Activated CD8-positive, alpha-beta T cell treated with anti-CD3 and anti-CD28 coated beads, Interleukin-2, amount 10 ng/mL, durations not matched to agents 7 days and 5 days (primary cell): Measurements from ENCODE around the gene GNB1L. TPM values are rescaled to one million over a fixed set of nuclear protein-coding genes. Genes with fewer than 3 reads are reported as not detected.

Source experiments
- ATAC-seq: fragments of 150-1000 bp; cut with Tn5 transposase; one replicate; pipeline ENCODE4 v1.10.0; 2021; ENCODE audit warnings: moderate library complexity
- CTCF ChIA-PET: fragments of 350-600 bp; sonication (Branson Sonifier 250); formaldehyde crosslinking; loops from one replicate; lab custom pipeline; 2021; ENCODE audit warnings: antibody characterized with exemption; lab: Charles Lee
- POLR2A ChIA-PET: fragments of 350-600 bp; sonication (Branson Sonifier 250); formaldehyde crosslinking; loops from one replicate; lab custom pipeline; 2021; ENCODE audit warnings: antibody characterized with exemption; lab: Charles Lee
- DNase-seq: peaks from one replicate; pipeline ENCODE4 v3.0.0-alpha.2; 2020
- H3K27ac Mint-ChIP-seq: one replicate; pipeline ENCODE4 v1.8.0; 2021; ENCODE audit warnings: mild to moderate bottlenecking, mixed read lengths
- H3K27me3 Mint-ChIP-seq: one replicate; pipeline ENCODE4 v1.8.0; 2021; ENCODE audit warnings: low read depth, mixed read lengths
- H3K36me3 Mint-ChIP-seq: one replicate; pipeline ENCODE4 v1.8.0; 2021; ENCODE audit warnings: low read depth, mixed read lengths
- H3K4me1 Mint-ChIP-seq: one replicate; pipeline ENCODE4 v1.8.0; 2021; ENCODE audit warnings: low read depth, mixed read lengths
- H3K4me3 Mint-ChIP-seq: one replicate; pipeline ENCODE4 v1.8.0; 2021; ENCODE audit warnings: mild to moderate bottlenecking, mixed read lengths
- H3K9me3 Mint-ChIP-seq: one replicate; pipeline ENCODE4 v1.8.0; 2022; ENCODE audit warnings: mixed read lengths; ENCODE audit not compliant: insufficient read depth
- total RNA-seq, 2 experiments: library from RNA; stranded (reverse); gene quantifications; one replicate each; pipeline ENCODE4 v1.2.3, GENCODE V29; 2021

The GNB1L gene
- total RNA-seq, 2 experiments from 2014 or later = 9.7 to 10.3 TPM

GRCh38 chr22:19816372-19817119, 38.1 kb downstream of the GNB1L start:
- Mint-ChIP-seq H3K27me3 (no peaks in the 10 kb centered on the region), H3K9me3 (no peaks in the 10 kb centered on the region), H3K36me3 (no peaks in the 10 kb centered on the region), H3K27ac (no peak overlapping the region), H3K4me3 (no peak overlapping the region), H3K4me1 (peaks cover 3% of the 10 kb centered on the region)
- no peak for DNase-seq
- ATAC-seq = no peak
- CTCF ChIA-PET = no interaction called here
- POLR2A ChIA-PET = no interaction called here

DNA sequence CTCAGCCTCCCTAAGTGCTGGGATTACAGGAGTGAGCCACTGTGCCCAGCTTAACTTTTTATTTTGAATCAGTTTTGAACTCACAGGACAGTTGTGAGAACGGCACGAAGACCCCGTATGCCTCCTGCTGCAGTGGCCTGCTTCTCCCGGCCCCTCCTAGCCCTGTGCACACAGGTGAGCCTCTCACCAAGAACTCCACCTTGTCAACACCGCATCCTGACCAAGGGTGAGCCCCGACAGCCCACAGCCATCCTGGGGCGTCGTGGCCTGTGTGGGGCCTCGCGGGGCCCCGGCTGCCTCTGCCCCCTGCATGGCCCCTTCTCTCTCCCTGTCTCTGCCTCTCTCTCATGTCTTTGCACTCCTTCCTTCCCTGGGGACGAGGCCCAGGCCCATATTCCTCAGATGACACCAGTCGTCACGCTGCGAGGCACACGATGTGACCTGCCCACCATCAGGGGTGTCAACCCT, 38.8 kb downstream of the GNB1L start:
- Mint-ChIP-seq H3K4me3 (no peak overlapping the region), H3K4me1 (peaks cover 3% of the 10 kb centered on the region), H3K9me3 (no peaks in the 10 kb centered on the region), H3K36me3 (no peaks in the 10 kb centered on the region), H3K27ac (no peak overlapping the region), H3K27me3 (no peaks in the 10 kb centered on the region)
- ChIA-PET CTCF (no interaction called here), POLR2A (no interaction called here)
- ATAC-seq = no peak
- DNase-seq = no peak

DNA sequence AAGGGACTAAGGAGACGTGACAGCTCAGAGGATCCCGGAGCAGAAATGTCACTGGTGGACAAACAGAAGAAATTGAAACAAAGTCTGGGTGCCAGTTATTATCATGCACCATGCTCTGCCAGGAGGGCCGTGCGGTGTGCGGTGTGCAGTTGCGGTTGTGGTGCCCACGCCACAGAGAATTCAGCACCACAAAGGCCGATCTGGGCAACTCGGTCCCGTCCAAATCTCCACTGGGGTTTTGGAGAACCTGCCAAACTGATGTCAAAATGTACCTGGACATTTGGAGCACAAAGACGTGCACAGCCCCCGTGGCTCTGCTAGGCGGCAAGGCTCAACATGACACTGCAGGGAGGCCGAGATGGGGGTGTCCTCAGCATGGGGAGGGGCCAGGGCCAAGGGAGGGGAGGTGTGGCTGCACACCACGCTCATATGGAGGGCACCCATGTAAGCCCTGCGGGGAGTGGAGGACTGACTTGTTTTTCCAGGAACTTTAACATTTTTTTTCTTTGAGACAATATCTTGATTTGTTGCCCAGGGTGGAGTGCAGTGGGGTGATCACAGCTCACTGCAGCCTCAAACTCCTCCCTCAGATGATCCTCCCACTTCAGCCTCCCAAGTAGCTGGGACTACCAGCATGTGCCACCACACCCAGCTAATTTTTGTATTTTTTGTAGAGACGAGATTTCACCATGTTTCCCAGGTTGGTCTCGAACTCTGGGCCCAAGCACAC, 39.4 kb downstream of the GNB1L start:
- no peak overlapping the region for H3K27ac Mint-ChIP-seq

DNA sequence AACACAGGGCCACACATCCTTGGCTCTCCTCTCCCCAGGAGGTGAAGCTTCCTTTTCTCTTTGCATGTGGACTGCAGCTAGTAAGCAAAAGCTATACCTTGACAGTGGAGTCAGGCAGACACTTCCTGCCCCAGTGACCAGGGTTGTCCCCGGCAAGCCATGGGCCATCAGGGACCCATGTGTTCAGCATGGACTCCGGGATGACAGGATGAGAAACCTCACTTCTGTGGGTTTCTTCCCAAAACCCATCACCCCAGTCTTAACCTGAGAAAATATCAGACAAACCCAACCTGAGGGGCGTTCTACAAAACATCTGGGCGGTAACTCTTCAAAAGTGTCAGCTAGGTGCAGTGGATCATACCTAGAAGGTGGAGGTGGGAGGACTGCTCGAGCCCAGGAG, 40.2 kb downstream of the GNB1L start:
- ChIA-PET CTCF (interaction anchor here (1.0 kb wide), 1 partner anchor 18 kb away, joined by 3 read pairs; no protein-coding TSS in a partner anchor), POLR2A (no interaction called here)
- no peak overlapping the region for H3K4me3 Mint-ChIP-seq
- no peak overlapping the region for H3K27ac Mint-ChIP-seq
- H3K27me3 Mint-ChIP-seq = no peaks in the 10 kb centered on the region
- ATAC-seq = no peak
- H3K4me1 Mint-ChIP-seq = peaks cover 12% of the 10 kb centered on the region
- H3K36me3 Mint-ChIP-seq = no peaks in the 10 kb centered on the region
- H3K9me3 Mint-ChIP-seq = no peaks in the 10 kb centered on the region
- no peak for DNase-seq

More for the DNA sequence above, 39.4 kb downstream of the GNB1L start:
- ATAC-seq (no peak), DNase-seq (no peak)
- Mint-ChIP-seq H3K36me3 (no peaks in the 10 kb centered on the region), H3K27me3 (no peaks in the 10 kb centered on the region), H3K4me3 (no peak overlapping the region), H3K4me1 (peaks cover 9% of the 10 kb centered on the region), H3K9me3 (no peaks in the 10 kb centered on the region)
- POLR2A ChIA-PET = no interaction called here
- CTCF ChIA-PET = interaction anchor here (1.0 kb wide), 1 partner anchor 17 kb away, joined by 3 read pairs; no protein-coding TSS in a partner anchor

- H3K4me3 Mint-ChIP-seq = no peak overlapping the region
- ChIA-PET POLR2A (no interaction called here), CTCF (no interaction called here)
- H3K27me3 Mint-ChIP-seq = no peaks in the 10 kb centered on the region
- DNase-seq (no peak), ATAC-seq (no peak)
- peaks cover 12% of the 10 kb centered on the region for H3K4me1 Mint-ChIP-seq
- no peak overlapping the region for H3K27ac Mint-ChIP-seq
- no peaks in the 10 kb centered on the region for H3K9me3 Mint-ChIP-seq
- no peaks in the 10 kb centered on the region for H3K36me3 Mint-ChIP-seq
These were observed 41.8 kb downstream of the GNB1L start for GRCh38 chr22:19812910-19813309.

- Mint-ChIP-seq H3K36me3 (no peaks in the 10 kb centered on the region), H3K9me3 (no peaks in the 10 kb centered on the region), H3K4me3 (no peak overlapping the region), H3K27me3 (no peaks in the 10 kb centered on the region), H3K27ac (no peak overlapping the region), H3K4me1 (peaks cover 12% of the 10 kb centered on the region)
- CTCF ChIA-PET = no interaction called here
- DNase-seq (no peak), ATAC-seq (no peak)
- POLR2A ChIA-PET = no interaction called here
These were observed 42.6 kb downstream of the GNB1L start for GRCh38 chr22:19811811-19812771.

GRCh38 chr22:19811211-19811621, 43.5 kb downstream of the GNB1L start:
- POLR2A ChIA-PET = no interaction called here

DNA sequence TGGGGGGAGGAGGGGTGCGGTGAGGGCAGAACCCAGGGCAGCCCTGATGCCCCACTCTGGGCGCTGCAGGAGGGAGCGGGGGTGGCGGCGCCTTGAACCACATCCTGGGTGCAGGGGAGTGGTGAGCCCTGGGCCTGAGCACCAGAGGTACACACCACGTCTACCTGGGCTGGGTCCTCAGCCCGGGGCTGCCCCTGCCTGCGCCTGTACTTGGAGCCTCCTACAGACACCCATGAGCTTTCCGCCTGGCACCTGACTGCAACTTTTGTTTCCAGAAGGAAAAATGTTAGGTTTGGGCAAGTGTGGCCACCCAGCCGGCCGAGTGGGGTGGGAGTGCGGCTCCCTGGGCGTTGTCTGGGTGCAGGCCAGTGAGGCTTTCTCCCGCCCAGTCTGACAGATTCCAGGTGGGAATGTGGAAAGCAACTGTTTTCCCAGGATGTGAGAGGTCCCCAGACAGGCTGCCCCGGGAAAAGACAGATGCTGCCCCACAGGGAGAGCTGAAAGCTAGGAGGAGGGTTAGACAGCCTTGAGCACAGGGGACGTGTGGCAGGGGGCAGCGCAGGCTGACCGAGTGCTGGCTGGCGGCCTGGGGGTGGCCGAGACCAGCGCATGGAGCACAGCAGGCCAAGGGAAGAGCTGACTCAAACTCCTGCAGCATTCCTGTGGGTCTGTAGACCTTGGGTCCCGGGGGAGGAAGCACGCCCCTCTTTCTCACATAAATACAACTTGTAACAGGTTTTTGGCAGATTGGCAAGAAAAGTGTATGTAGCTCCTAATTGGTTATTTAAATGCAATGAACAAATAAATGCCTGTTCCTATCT, 44.1 kb downstream of the GNB1L start:
- Mint-ChIP-seq H3K4me3 (no peak overlapping the region), H3K9me3 (no peaks in the 10 kb centered on the region), H3K36me3 (no peaks in the 10 kb centered on the region), H3K27me3 (no peaks in the 10 kb centered on the region), H3K27ac (no peak overlapping the region), H3K4me1 (peaks cover 12% of the 10 kb centered on the region)
- no peak for DNase-seq
- CTCF ChIA-PET = no interaction called here
- no peak for ATAC-seq
- POLR2A ChIA-PET = no interaction called here

More at GRCh38 chr22:19811211-19811621, 43.5 kb downstream of the GNB1L start:
- DNase-seq = no peak
- no peaks in the 10 kb centered on the region for H3K36me3 Mint-ChIP-seq
- CTCF ChIA-PET = no interaction called here
- H3K27me3 Mint-ChIP-seq = no peaks in the 10 kb centered on the region
- no peaks in the 10 kb centered on the region for H3K9me3 Mint-ChIP-seq
- peaks cover 12% of the 10 kb centered on the region for H3K4me1 Mint-ChIP-seq
- no peak for ATAC-seq
- H3K27ac Mint-ChIP-seq = no peak overlapping the region
- H3K4me3 Mint-ChIP-seq = no peak overlapping the region

DNA sequence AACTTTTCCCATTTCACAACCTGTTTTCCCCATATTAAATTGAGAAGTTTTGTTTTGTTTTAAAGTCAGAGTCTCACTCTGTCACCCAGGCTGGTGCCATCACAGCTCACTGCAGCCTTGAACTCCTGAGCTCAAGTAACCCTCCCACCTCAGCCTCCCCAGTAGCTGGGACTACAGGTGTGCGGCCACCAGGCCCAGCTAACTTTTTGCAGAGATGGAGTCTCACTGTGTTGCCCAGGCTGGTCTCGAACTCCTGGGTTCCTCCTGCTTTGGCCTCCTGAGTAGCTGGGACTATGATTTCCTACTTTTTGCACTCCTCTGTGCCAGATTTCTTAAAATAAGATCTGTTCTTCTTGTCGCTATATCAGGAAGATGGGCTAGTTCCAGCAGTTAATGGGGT, 44.9 kb downstream of the GNB1L start:
- no peak overlapping the region for H3K27ac Mint-ChIP-seq
- H3K4me1 Mint-ChIP-seq = peaks cover 9% of the 10 kb centered on the region
- no peaks in the 10 kb centered on the region for H3K36me3 Mint-ChIP-seq
- CTCF ChIA-PET = no interaction called here
- H3K4me3 Mint-ChIP-seq = no peak overlapping the region
- H3K9me3 Mint-ChIP-seq = no peaks in the 10 kb centered on the region
- POLR2A ChIA-PET = no interaction called here
- DNase-seq (no peak), ATAC-seq (no peak)
- no peaks in the 10 kb centered on the region for H3K27me3 Mint-ChIP-seq

DNA sequence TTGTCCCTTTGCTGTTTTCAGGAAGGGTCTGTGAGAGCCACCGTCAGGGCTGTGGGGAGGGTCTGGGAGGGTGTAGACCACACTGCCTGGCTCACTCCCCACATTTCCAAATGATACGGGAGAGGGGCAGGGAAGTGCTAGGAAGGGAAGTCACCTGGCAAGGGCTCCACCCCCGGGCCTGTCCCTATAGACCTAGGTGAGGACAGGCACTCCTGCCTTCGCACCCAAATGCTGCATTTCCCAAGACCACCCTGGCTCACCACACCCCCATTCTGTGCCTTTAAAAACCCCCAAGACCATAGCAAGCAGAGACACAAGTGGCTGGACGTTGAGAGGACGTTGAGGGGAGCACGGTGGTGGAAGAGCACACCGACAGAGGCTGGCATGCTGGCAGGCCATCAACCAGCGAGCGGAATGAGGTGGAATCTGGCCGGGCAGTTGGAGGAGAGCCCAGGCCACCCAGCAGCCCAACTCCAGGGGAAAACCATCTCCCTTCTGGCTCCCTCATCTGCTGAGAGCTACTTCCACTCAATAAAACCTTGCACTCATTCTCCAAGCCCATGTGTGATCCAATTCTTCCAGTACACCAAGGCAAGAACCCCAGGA, 45.7 kb downstream of the GNB1L start:
- Mint-ChIP-seq H3K4me3 (no peak overlapping the region), H3K36me3 (no peaks in the 10 kb centered on the region), H3K9me3 (no peaks in the 10 kb centered on the region), H3K27ac (no peak overlapping the region), H3K4me1 (peaks cover 9% of the 10 kb centered on the region), H3K27me3 (no peaks in the 10 kb centered on the region)
- DNase-seq (no peak), ATAC-seq (no peak)
- ChIA-PET POLR2A (interaction anchor here (1.7 kb wide), 1 partner anchor 19 kb away, joined by 3 read pairs; no protein-coding TSS in a partner anchor), CTCF (no interaction called here)
